Glutamatergic neuron (in vitro differentiated cells): ENCODE data around the gene LIM2. TPM values are rescaled to one million over a fixed set of nuclear protein-coding genes. Genes with fewer than 3 reads are reported as not detected.

Experiments used
- DNase-seq: peaks from one replicate; pipeline ENCODE4 v3.0.0; 2022
- H3K27ac Mint-ChIP-seq: one replicate; pipeline ENCODE4 v1.8.0; 2020; ENCODE audit warnings: mild to moderate bottlenecking, mixed read lengths, inconsistent platforms; ENCODE audit not compliant: unreplicated experiment
- H3K27me3 Mint-ChIP-seq: one replicate; pipeline ENCODE4 v1.8.0; 2020; ENCODE audit warnings: mild to moderate bottlenecking, moderate library complexity, mixed read lengths, inconsistent platforms; ENCODE audit not compliant: unreplicated experiment
- H3K36me3 Mint-ChIP-seq: one replicate; pipeline ENCODE4 v1.8.0; 2020; ENCODE audit warnings: mild to moderate bottlenecking, mixed read lengths, inconsistent platforms; ENCODE audit not compliant: unreplicated experiment
- H3K4me1 Mint-ChIP-seq: one replicate; pipeline ENCODE4 v1.8.0; 2020; ENCODE audit warnings: mild to moderate bottlenecking, low read depth, mixed read lengths, inconsistent platforms; ENCODE audit not compliant: unreplicated experiment
- H3K4me3 Mint-ChIP-seq: one replicate; pipeline ENCODE4 v1.8.0; 2020; ENCODE audit warnings: mild to moderate bottlenecking, mixed read lengths, inconsistent platforms; ENCODE audit not compliant: unreplicated experiment
- H3K9me3 Mint-ChIP-seq: one replicate; pipeline ENCODE4 v1.8.0; 2020; ENCODE audit warnings: mild to moderate bottlenecking, moderate library complexity, mixed read lengths, inconsistent platforms; ENCODE audit not compliant: unreplicated experiment
- total RNA-seq: library from RNA; stranded (reverse); fragmentation: NEBNext Ultra II Directional; extraction: Animal tissue kit (Norgen Biotek cat#: 25700); gene quantifications from one replicate; pipeline ENCODE4 v1.2.1, GENCODE V29; 2021; ENCODE audit not compliant: unreplicated experiment
- TF ChIP-seq, protein P1 (sequence below): fragments of 200-600 bp; sonication (generic); IDR thresholded peaks from one replicate; pipeline ENCODE4 v1.5.0; 2021; ENCODE audit not compliant: partially characterized antibody, unreplicated experiment

LIM2 gene
- total RNA-seq, 1 donor from 2014 or later = not detected

GRCh38 chr19:51359294-51359693 lies 28.5 kb downstream of the LIM2 start:
- no peak for DNase-seq
- no peak overlapping the region for H3K27ac Mint-ChIP-seq
- H3K4me3 Mint-ChIP-seq = no peak overlapping the region
- no peaks in the 10 kb centered on the region for H3K36me3 Mint-ChIP-seq
- peaks cover 3% of the 10 kb centered on the region for H3K4me1 Mint-ChIP-seq
- H3K9me3 Mint-ChIP-seq = peaks cover 11% of the 10 kb centered on the region
- TF ChIP-seq, protein P1, sequence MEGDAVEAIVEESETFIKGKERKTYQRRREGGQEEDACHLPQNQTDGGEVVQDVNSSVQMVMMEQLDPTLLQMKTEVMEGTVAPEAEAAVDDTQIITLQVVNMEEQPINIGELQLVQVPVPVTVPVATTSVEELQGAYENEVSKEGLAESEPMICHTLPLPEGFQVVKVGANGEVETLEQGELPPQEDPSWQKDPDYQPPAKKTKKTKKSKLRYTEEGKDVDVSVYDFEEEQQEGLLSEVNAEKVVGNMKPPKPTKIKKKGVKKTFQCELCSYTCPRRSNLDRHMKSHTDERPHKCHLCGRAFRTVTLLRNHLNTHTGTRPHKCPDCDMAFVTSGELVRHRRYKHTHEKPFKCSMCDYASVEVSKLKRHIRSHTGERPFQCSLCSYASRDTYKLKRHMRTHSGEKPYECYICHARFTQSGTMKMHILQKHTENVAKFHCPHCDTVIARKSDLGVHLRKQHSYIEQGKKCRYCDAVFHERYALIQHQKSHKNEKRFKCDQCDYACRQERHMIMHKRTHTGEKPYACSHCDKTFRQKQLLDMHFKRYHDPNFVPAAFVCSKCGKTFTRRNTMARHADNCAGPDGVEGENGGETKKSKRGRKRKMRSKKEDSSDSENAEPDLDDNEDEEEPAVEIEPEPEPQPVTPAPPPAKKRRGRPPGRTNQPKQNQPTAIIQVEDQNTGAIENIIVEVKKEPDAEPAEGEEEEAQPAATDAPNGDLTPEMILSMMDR = no peak
- H3K27me3 Mint-ChIP-seq = no peaks in the 10 kb centered on the region

DNA sequence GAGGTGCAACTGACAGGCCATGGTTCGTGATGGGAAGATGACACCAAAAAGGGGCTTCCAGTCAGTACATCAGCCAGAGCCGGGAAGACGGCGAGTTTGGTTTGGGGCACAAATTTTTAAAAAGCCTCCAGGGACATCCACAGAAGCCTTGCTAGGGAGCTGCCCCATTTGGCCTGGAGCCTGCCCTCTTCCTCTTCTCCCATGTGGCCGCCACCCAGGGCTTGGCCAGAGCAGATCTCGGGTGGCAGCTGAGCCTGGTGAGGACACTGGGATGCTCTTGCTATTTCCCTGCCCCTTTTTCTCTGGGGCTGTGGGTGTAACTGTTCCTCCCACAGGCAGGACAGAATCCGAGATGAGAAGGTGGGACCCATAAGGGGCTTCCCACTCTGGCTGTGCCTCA lies 29.8 kb downstream of the LIM2 start:
- no peak for DNase-seq
- TF ChIP-seq, protein P1 = no peak
- Mint-ChIP-seq H3K27me3 (peaks cover 1% of the 10 kb centered on the region), H3K27ac (no peak overlapping the region), H3K36me3 (no peaks in the 10 kb centered on the region), H3K4me3 (no peak overlapping the region), H3K4me1 (peaks cover 5% of the 10 kb centered on the region), H3K9me3 (peaks cover 12% of the 10 kb centered on the region)

GRCh38 chr19:51356159-51356801 lies 31.5 kb downstream of the LIM2 start:
- TF ChIP-seq, protein P1 = no peak
- H3K36me3 Mint-ChIP-seq = peaks cover 11% of the 10 kb centered on the region
- H3K27me3 Mint-ChIP-seq = peaks cover 3% of the 10 kb centered on the region
- H3K4me1 Mint-ChIP-seq = peaks cover 5% of the 10 kb centered on the region
- H3K27ac Mint-ChIP-seq = no peak overlapping the region
- H3K9me3 Mint-ChIP-seq = peaks cover 15% of the 10 kb centered on the region
- DNase-seq = no peak
- peak overlapping the region; percentile 42 for H3K4me3 Mint-ChIP-seq

DNA sequence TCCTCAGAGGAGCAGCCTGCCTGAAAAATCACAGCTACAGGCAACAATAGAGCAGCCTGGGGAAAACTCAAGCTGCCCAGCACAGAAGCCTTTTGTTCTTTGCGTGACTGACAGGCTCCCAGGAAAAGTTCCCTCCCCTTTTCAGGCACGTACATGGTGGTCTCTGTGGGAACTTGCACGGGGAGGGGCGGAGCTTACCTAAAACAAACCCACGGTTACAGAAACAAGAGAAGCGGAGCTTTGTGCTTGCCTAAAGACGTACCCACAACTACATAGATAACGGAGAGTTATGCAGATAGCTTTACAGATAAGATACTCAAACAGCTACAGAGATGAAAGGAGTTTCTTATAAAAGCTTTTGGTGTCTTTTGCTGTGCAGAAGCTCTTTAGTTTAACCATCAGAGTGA lies 33.0 kb downstream of the LIM2 start:
- peak overlapping the region; percentile 81 for H3K4me3 Mint-ChIP-seq
- TF ChIP-seq, protein P1 = no peak
- peaks cover 17% of the 10 kb centered on the region for H3K9me3 Mint-ChIP-seq
- DNase-seq = peak; percentile 61
- peak overlapping the region; percentile 93 for H3K27ac Mint-ChIP-seq
- peaks cover 11% of the 10 kb centered on the region for H3K36me3 Mint-ChIP-seq
- peaks cover 5% of the 10 kb centered on the region for H3K4me1 Mint-ChIP-seq
- peaks cover 3% of the 10 kb centered on the region for H3K27me3 Mint-ChIP-seq

DNA sequence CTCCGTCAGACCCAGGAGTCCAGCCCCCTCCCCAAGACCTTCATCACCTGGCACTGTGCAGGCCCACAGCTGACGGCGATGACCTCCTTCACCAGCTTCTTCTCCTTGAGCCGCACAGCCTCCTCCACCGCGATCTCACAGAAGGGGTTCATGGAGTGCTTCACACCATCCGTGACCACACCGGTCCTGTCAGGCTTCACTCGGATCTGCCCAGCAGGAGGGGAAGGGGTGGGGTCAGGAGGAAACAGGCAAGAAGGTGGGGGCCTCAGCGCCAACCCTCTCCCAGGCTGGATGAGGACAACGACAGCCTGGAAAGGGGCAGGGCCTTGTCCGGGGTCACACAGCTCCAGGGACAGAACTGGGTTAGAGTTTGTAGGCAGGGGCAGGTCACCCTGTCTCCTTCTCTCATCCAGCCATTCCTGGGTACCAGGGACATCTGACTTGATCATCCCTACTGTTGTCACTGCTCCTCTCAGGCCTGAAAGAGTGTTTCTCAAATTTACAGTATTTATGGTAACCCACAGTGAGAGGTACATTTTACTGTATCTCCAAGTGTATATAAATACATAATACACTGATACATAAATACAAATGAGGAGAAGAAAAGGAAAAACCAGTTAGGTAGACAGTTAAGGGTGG lies 33.6 kb downstream of the LIM2 start:
- DNase-seq = peak; percentile 66

More for the DNA sequence above, 33.6 kb downstream of the LIM2 start:
- peak overlapping the region; percentile 81 for H3K4me3 Mint-ChIP-seq
- peaks cover 3% of the 10 kb centered on the region for H3K27me3 Mint-ChIP-seq
- TF ChIP-seq, protein P1 = no peak
- H3K27ac Mint-ChIP-seq = peak overlapping the region; percentile 93
- peaks cover 5% of the 10 kb centered on the region for H3K4me1 Mint-ChIP-seq
- peaks cover 15% of the 10 kb centered on the region for H3K9me3 Mint-ChIP-seq
- H3K36me3 Mint-ChIP-seq = peaks cover 11% of the 10 kb centered on the region
